OCI-LY1 (cell line): Measurements from ENCODE around the gene POLG.

Source experiments
- EZH2 ChIP-seq: fragments of 200-600 bp; sonication (generic), shearing (Covaris generic); IDR thresholded peaks from 2 replicates; pipeline ENCODE4 v1.8.0; 2017; ENCODE audit warnings: borderline replicate concordance, mixed run types, mild to moderate bottlenecking, antibody characterized with exemption, low read length, moderate library complexity, mixed read lengths
- TF ChIP-seq, protein P1 (sequence below): fragments of 200-600 bp; sonication (generic), shearing (Covaris generic); IDR thresholded peaks from 2 replicates; pipeline ENCODE4 v1.5.1; 2017; ENCODE audit warnings: mild to moderate bottlenecking, antibody characterized with exemption, low read length, moderate library complexity, mixed read lengths

DNA sequence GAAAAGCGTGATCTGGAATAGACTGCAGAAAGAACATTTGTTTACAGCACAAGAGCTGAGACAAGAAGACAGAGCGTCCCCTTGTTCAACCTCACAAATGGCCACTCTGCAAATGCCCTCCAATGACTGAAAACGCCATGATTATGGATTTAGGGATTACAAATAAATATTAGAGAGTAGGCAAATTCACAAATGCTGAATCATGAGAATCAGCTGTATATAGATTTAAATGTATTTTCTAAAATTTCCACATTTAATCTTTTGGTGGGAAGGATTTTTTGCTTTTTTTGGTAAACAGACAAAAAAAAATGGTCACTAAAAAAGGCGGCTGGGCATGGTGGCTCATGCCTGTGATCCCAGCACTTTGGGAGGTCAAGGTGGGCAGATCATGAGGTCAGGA, 10.6 kb upstream of the POLG start:
- TF ChIP-seq, protein P1, sequence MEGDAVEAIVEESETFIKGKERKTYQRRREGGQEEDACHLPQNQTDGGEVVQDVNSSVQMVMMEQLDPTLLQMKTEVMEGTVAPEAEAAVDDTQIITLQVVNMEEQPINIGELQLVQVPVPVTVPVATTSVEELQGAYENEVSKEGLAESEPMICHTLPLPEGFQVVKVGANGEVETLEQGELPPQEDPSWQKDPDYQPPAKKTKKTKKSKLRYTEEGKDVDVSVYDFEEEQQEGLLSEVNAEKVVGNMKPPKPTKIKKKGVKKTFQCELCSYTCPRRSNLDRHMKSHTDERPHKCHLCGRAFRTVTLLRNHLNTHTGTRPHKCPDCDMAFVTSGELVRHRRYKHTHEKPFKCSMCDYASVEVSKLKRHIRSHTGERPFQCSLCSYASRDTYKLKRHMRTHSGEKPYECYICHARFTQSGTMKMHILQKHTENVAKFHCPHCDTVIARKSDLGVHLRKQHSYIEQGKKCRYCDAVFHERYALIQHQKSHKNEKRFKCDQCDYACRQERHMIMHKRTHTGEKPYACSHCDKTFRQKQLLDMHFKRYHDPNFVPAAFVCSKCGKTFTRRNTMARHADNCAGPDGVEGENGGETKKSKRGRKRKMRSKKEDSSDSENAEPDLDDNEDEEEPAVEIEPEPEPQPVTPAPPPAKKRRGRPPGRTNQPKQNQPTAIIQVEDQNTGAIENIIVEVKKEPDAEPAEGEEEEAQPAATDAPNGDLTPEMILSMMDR, result no peak
- TF ChIP-seq EZH2, result no peak
